ENCODE results near the gene P2RY4. TPM values are rescaled to one million over a fixed set of nuclear protein-coding genes. Genes with fewer than 3 reads are reported as not detected.

P2RY4 gene
- total RNA-seq, 6 experiments from 2014 or later = not detected

GRCh38 chrX:70241501-70241900 lies 18.5 kb downstream of the P2RY4 start:
- Mint-ChIP-seq H3K4me1 (ENCODE audit: low read depth) (no peaks in the 10 kb centered on the region; the same call in 1 of the 2 replicates), H3K27ac (no peak overlapping the region), H3K27me3 (ENCODE audit: insufficient read depth) (peaks cover 6% of the 10 kb centered on the region), H3K36me3 (ENCODE audit: low read depth) (no peaks in the 10 kb centered on the region), H3K4me3 (no peak overlapping the region), H3K9me3 (no peaks in the 10 kb centered on the region)
- no peak for DNase-seq
- TF ChIP-seq CTCF (IDR thresholded peaks at IDR 0.05) = no peak

GRCh38 chrX:70240751-70241150 lies 19.3 kb downstream of the P2RY4 start:
- H3K36me3 Mint-ChIP-seq (ENCODE audit: low read depth) = no peaks in the 10 kb centered on the region
- H3K27me3 Mint-ChIP-seq (ENCODE audit: insufficient read depth) = peaks cover 6% of the 10 kb centered on the region
- no peaks in the 10 kb centered on the region; the same call in 1 of the 2 replicates for H3K4me1 Mint-ChIP-seq (ENCODE audit: low read depth)
- no peak for TF ChIP-seq CTCF (IDR thresholded peaks at IDR 0.05)
- H3K4me3 Mint-ChIP-seq = no peak overlapping the region
- no peak for DNase-seq
- H3K9me3 Mint-ChIP-seq = no peaks in the 10 kb centered on the region
- H3K27ac Mint-ChIP-seq = no peak overlapping the region

GRCh38 chrX:70234355-70234754 lies 25.6 kb downstream of the P2RY4 start, which contains the start of gene AWAT1:
Gene AWAT1 (plus strand): TSS chrX:70234655. CDS start chrX:70234696, 41 bp downstream.
- DNase-seq = no peak
- no peak within 1 kb of the TSS for H3K27ac Mint-ChIP-seq
- no peaks in the 10 kb centered on the region for H3K36me3 Mint-ChIP-seq (ENCODE audit: low read depth)
- TF ChIP-seq CTCF (IDR thresholded peaks at IDR 0.05) = no peak
- no peak within 1 kb of the TSS for H3K4me3 Mint-ChIP-seq
- H3K9me3 Mint-ChIP-seq = no peaks in the 10 kb centered on the region
- H3K27me3 Mint-ChIP-seq (ENCODE audit: insufficient read depth) = peaks cover 3% of the 10 kb centered on the region
- H3K4me1 Mint-ChIP-seq (ENCODE audit: low read depth) = no peaks in the 10 kb centered on the region

GRCh38 chrX:70231666-70232065 lies 28.3 kb downstream of the P2RY4 start:
- DNase-seq = no peak
- peaks cover under 1% of the 10 kb centered on the region for H3K27me3 Mint-ChIP-seq (ENCODE audit: insufficient read depth)
- H3K4me3 Mint-ChIP-seq = no peak overlapping the region
- H3K36me3 Mint-ChIP-seq (ENCODE audit: low read depth) = no peaks in the 10 kb centered on the region
- H3K9me3 Mint-ChIP-seq = no peaks in the 10 kb centered on the region
- no peak overlapping the region for H3K27ac Mint-ChIP-seq
- no peaks in the 10 kb centered on the region for H3K4me1 Mint-ChIP-seq (ENCODE audit: low read depth)
- no peak for TF ChIP-seq CTCF (IDR thresholded peaks at IDR 0.05)

GRCh38 chrX:70226687-70227086 lies 33.3 kb downstream of the P2RY4 start:
- Mint-ChIP-seq H3K4me3 (no peak overlapping the region), H3K36me3 (ENCODE audit: low read depth) (no peaks in the 10 kb centered on the region), H3K4me1 (ENCODE audit: low read depth) (no peaks in the 10 kb centered on the region), H3K9me3 (no peaks in the 10 kb centered on the region), H3K27me3 (ENCODE audit: insufficient read depth) (no peaks in the 10 kb centered on the region), H3K27ac (no peak overlapping the region)
- no peak for DNase-seq
- no peak for TF ChIP-seq CTCF (IDR thresholded peaks at IDR 0.05)

- DNase-seq = no peak
- Mint-ChIP-seq H3K36me3 (ENCODE audit: low read depth) (no peaks in the 10 kb centered on the region), H3K27me3 (ENCODE audit: insufficient read depth) (no peaks in the 10 kb centered on the region), H3K27ac (no peak overlapping the region), H3K9me3 (no peaks in the 10 kb centered on the region), H3K4me1 (ENCODE audit: low read depth) (no peaks in the 10 kb centered on the region), H3K4me3 (no peak overlapping the region)
- no peak for TF ChIP-seq CTCF (IDR thresholded peaks at IDR 0.05)
These were observed 34.0 kb downstream of the P2RY4 start for GRCh38 chrX:70226048-70226447.

Data from HFFc6 (cell line).